NT2/D1 (cell line): ENCODE data around the gene NCAM2.

Experiments
- SUZ12 ChIP-seq: IDR thresholded peaks from 2 replicates; pipeline ENCODE4 v1.6.1; 2011; ENCODE audit not compliant: insufficient read length, insufficient read depth; ENCODE audit errors: extremely low read depth
- YY1 ChIP-seq: IDR thresholded peaks from 2 replicates; pipeline ENCODE4 v1.6.1; 2011; ENCODE audit not compliant: insufficient read length, insufficient read depth

GRCh38 chr21:21000591-21001175 lies 2.5 kb downstream of the NCAM2 start:
- TF ChIP-seq YY1 (no peak), SUZ12 (no peak)
